ENCODE data around the gene AIG1.
A peak's percentile ranks its signal among the peaks of the same experiment; 100 is the strongest.
"Not testable (repeated sequence)": the region's sequence is repeated elsewhere in the genome, so short reads cannot be mapped to it uniquely, and the experiment has no call there.

The AIG1 gene

GRCh38 chr6:143060806-143061596, at the start of gene AIG1:
AIG1 (plus strand) TSS chr6:143060889; CDS start chr6:143060926, 37 bp downstream.
- DNase-seq: no peak

GRCh38 chr6:143014764-143015163, 45.9 kb upstream of the AIG1 start:
- DNase-seq: no peak

GRCh38 chr6:143015300-143015706, 45.4 kb upstream of the AIG1 start:
- DNase-seq: no peak

- DNase-seq: no peak
Observed at GRCh38 chr6:143018955-143019354, 41.7 kb upstream of the AIG1 start.

- not testable (repeated sequence) for DNase-seq
Observed at GRCh38 chr6:143020862-143021261, 39.8 kb upstream of the AIG1 start.

GRCh38 chr6:143021543-143021942, 39.1 kb upstream of the AIG1 start:
- no peak for DNase-seq

GRCh38 chr6:143022587-143022986, 38.1 kb upstream of the AIG1 start:
- DNase-seq: no peak

- DNase-seq: no peak
Observed at GRCh38 chr6:143023695-143024094, 37.0 kb upstream of the AIG1 start.

- DNase-seq: no peak
Observed at GRCh38 chr6:143024977-143025376, 35.7 kb upstream of the AIG1 start.

- peak; percentile 37 for DNase-seq
Observed at GRCh38 chr6:143026696-143027449, 33.8 kb upstream of the AIG1 start.

- no peak for DNase-seq
Observed at GRCh38 chr6:143034689-143035334, 25.9 kb upstream of the AIG1 start.

GRCh38 chr6:143037470-143037869, 23.2 kb upstream of the AIG1 start:
- DNase-seq: no peak

- DNase-seq: no peak
Observed at GRCh38 chr6:143038833-143039232, 21.9 kb upstream of the AIG1 start.

- no peak for DNase-seq
Observed at GRCh38 chr6:143039548-143039947, 21.1 kb upstream of the AIG1 start.

- no peak for DNase-seq
Observed at GRCh38 chr6:143040018-143040417, 20.7 kb upstream of the AIG1 start.

GRCh38 chr6:143044345-143044744, 16.3 kb upstream of the AIG1 start:
- DNase-seq: not testable (repeated sequence)

- no peak for DNase-seq
Observed at GRCh38 chr6:143049611-143050010, 11.1 kb upstream of the AIG1 start.

- DNase-seq: no peak
Observed at GRCh38 chr6:143050509-143050908, 10.2 kb upstream of the AIG1 start.

GRCh38 chr6:143052282-143052681, 8.4 kb upstream of the AIG1 start:
- no peak for DNase-seq

- DNase-seq: no peak
Observed at GRCh38 chr6:143053856-143054255, 6.8 kb upstream of the AIG1 start.

- DNase-seq: no peak
Observed at GRCh38 chr6:143054329-143054728, 6.4 kb upstream of the AIG1 start.

GRCh38 chr6:143055213-143055612, 5.5 kb upstream of the AIG1 start:
- DNase-seq: no peak

- DNase-seq: no peak
Observed at GRCh38 chr6:143055891-143056290, 4.8 kb upstream of the AIG1 start.

- no peak for DNase-seq
Observed at GRCh38 chr6:143058987-143059386, 1.7 kb upstream of the AIG1 start.
